ENCODE data around the gene FBLN2.

DNA sequence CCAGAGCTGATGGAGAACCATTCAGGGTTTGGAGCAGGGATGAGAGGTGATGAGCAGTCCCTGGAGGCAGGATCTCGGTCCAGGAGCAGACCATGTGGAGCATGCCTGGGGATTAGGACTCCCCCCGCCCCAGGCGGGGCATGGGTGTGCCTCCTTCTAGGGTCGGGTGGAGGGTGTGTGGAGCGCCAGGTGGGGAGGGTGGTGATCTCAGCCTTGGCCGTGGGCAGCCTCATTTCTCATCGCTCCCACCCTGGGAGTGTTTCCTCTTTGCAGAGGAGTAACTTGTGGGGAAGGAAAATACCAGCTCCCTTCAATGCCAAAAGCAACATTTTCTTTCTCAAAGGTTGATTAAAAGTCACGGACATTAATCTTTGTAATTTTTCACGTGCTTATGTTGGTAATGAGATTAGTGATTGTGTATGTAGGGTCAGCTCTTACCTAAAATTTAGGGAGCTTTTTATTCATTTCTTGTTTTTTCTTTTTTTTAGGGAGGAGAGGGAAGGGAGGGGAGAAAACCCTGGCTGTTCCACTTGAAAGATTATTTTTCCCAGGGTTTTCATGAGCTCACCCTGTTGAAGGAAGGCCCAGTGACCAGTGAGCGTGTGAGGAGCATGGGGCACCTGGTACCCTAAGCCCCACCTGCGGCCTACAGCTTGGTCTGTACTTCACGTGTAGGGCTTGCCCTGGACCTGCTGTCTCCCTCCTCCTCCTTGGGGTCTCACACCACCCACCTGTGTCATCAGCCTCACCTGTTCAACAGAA lies 11.0 kb downstream of the FBLN2 start:
- TF ChIP-seq POLR2A (IDR thresholded peaks at IDR 0.05; ENCODE audit: extremely low read depth, insufficient read length) (no peak), MYC (IDR thresholded peaks at IDR 0.05; ENCODE audit: low read depth, low read length) (no peak)
- TF ChIP-seq, protein P1, sequence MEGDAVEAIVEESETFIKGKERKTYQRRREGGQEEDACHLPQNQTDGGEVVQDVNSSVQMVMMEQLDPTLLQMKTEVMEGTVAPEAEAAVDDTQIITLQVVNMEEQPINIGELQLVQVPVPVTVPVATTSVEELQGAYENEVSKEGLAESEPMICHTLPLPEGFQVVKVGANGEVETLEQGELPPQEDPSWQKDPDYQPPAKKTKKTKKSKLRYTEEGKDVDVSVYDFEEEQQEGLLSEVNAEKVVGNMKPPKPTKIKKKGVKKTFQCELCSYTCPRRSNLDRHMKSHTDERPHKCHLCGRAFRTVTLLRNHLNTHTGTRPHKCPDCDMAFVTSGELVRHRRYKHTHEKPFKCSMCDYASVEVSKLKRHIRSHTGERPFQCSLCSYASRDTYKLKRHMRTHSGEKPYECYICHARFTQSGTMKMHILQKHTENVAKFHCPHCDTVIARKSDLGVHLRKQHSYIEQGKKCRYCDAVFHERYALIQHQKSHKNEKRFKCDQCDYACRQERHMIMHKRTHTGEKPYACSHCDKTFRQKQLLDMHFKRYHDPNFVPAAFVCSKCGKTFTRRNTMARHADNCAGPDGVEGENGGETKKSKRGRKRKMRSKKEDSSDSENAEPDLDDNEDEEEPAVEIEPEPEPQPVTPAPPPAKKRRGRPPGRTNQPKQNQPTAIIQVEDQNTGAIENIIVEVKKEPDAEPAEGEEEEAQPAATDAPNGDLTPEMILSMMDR (IDR thresholded peaks at IDR 0.05; ENCODE audit: low read depth, low read length) = no peak
- TF ChIP-seq, protein P2, sequence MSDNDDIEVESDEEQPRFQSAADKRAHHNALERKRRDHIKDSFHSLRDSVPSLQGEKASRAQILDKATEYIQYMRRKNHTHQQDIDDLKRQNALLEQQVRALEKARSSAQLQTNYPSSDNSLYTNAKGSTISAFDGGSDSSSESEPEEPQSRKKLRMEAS (IDR thresholded peaks at IDR 0.05; ENCODE audit: low read depth, low read length) = no peak
